SK-N-SH treated with all-trans-retinoic acid at 6 μM for 48 hours (cell line): ENCODE results near the gene ATP8A2.

Experiments
- ATAC-seq: fragments of 200-7000 bp; cut with Tn5 transposase; 3 replicates; pipeline ENCODE4 v1.9.1; 2020; ENCODE audit warnings: mild to moderate bottlenecking, moderate library complexity
- ARNTL ChIP-seq: fragments of 450-650 bp; formaldehyde crosslinking; IDR thresholded peaks from 2 replicates; pipeline ENCODE4 v1.5.0; 2020; ENCODE audit warnings: low read depth, mild to moderate bottlenecking, moderate library complexity, borderline replicate concordance
- BACH2 ChIP-seq: fragments of 250-450 bp; sonication (Bioruptor Pico); IDR thresholded peaks from 2 replicates; pipeline ENCODE4 v1.9.0; 2021; ENCODE audit warnings: mild to moderate bottlenecking, borderline replicate concordance
- CREB5 ChIP-seq: fragments of 250-450 bp; sonication (Bioruptor Pico); IDR thresholded peaks from 2 replicates; pipeline ENCODE4 v1.5.1; 2020; ENCODE audit warnings: low read depth, mild to moderate bottlenecking, moderate library complexity
- CSDC2 ChIP-seq: fragments of 250-450 bp; sonication (Bioruptor Pico); IDR thresholded peaks from 2 replicates; pipeline ENCODE4 v1.5.0; 2020; ENCODE audit warnings: mild to moderate bottlenecking, moderate library complexity
- CSRNP3 ChIP-seq: fragments of 250-450 bp; sonication (Bioruptor Pico); IDR thresholded peaks from 2 replicates; pipeline ENCODE4 v1.5.1; 2021; ENCODE audit warnings: mild to moderate bottlenecking, moderate library complexity
- ESRRG ChIP-seq: fragments of 250-450 bp; sonication (Bioruptor Pico); IDR thresholded peaks from 2 replicates; pipeline ENCODE4 v1.6.1; 2021; ENCODE audit warnings: mild to moderate bottlenecking
- GLIS3 ChIP-seq: fragments of 250-450 bp; sonication (Bioruptor Pico); IDR thresholded peaks from 2 replicates; pipeline ENCODE4 v1.5.0; 2020; ENCODE audit warnings: mild to moderate bottlenecking, moderate library complexity
- ISL1 ChIP-seq: fragments of 250-450 bp; sonication (Bioruptor Pico); IDR thresholded peaks from 2 replicates; pipeline ENCODE4 v2.1.2; 2022; ENCODE audit warnings: mild to moderate bottlenecking, moderate library complexity
- OSR1 ChIP-seq: fragments of 250-450 bp; sonication (Bioruptor Pico); IDR thresholded peaks from 2 replicates; pipeline ENCODE4 v1.8.0; 2022; ENCODE audit warnings: moderate library complexity, mild to moderate bottlenecking, inconsistent platforms
- PATZ1 ChIP-seq: fragments of 250-450 bp; sonication (Bioruptor Pico); IDR thresholded peaks from 2 replicates; pipeline ENCODE4 v1.8.0; 2020; ENCODE audit warnings: mild to moderate bottlenecking, moderate library complexity, borderline replicate concordance
- POU6F1 ChIP-seq: fragments of 250-450 bp; sonication (Bioruptor Pico); IDR thresholded peaks from 2 replicates; pipeline ENCODE4 v1.8.0; 2021; ENCODE audit warnings: low read depth, mild to moderate bottlenecking, moderate library complexity, borderline replicate concordance
- PPARA ChIP-seq: fragments of 250-450 bp; sonication (Bioruptor Pico); IDR thresholded peaks from 2 replicates; pipeline ENCODE4 v1.5.0; 2020; ENCODE audit warnings: mild to moderate bottlenecking, borderline replicate concordance
- RARB ChIP-seq: fragments of 250-450 bp; sonication (Bioruptor Pico); IDR thresholded peaks from 2 replicates; pipeline ENCODE4 v1.8.0; 2021; ENCODE audit warnings: mild to moderate bottlenecking, moderate library complexity
- SNAI2 ChIP-seq: fragments of 250-450 bp; sonication (Bioruptor Pico); IDR thresholded peaks from 2 replicates; pipeline ENCODE4 v1.5.0; 2020; ENCODE audit warnings: mild to moderate bottlenecking, moderate library complexity
- TCF4 ChIP-seq: fragments of 250-450 bp; sonication (Bioruptor Pico); IDR thresholded peaks from 2 replicates; pipeline ENCODE4 v1.8.0; 2021; ENCODE audit warnings: mild to moderate bottlenecking, moderate library complexity, borderline replicate concordance
- TOX ChIP-seq: fragments of 250-450 bp; sonication (Bioruptor Pico); IDR thresholded peaks from 2 replicates; pipeline ENCODE4 v1.8.0; 2021; ENCODE audit warnings: mild to moderate bottlenecking, moderate library complexity, borderline replicate concordance
- TSHZ2 ChIP-seq: fragments of 250-450 bp; sonication (Bioruptor Pico); IDR thresholded peaks from 2 replicates; pipeline ENCODE4 v1.5.0; 2020; ENCODE audit warnings: mild to moderate bottlenecking, moderate library complexity
- ZC3H10 ChIP-seq: fragments of 250-450 bp; sonication (Bioruptor Pico); IDR thresholded peaks from 2 replicates; pipeline ENCODE4 v1.5.1; 2021; ENCODE audit warnings: mild to moderate bottlenecking, moderate library complexity
- ZFP3 ChIP-seq: fragments of 250-450 bp; sonication (Bioruptor Pico); IDR thresholded peaks from 2 replicates; pipeline ENCODE4 v1.5.0; 2020; ENCODE audit warnings: mild to moderate bottlenecking, moderate library complexity
- ZNF565 ChIP-seq: fragments of 450-650 bp; formaldehyde crosslinking; conservative IDR thresholded peaks from 2 replicates; pipeline ENCODE4 v1.5.0; 2020; ENCODE audit warnings: low read depth, mild to moderate bottlenecking, moderate library complexity
- ZNF70 ChIP-seq: fragments of 450-650 bp; formaldehyde crosslinking; IDR thresholded peaks from 2 replicates; pipeline ENCODE4 v1.5.0; 2020; ENCODE audit warnings: mild to moderate bottlenecking, moderate library complexity
- ZNF8 ChIP-seq: fragments of 450-650 bp; formaldehyde crosslinking; IDR thresholded peaks from 2 replicates; pipeline ENCODE4 v1.5.0; 2020; ENCODE audit warnings: mild to moderate bottlenecking, moderate library complexity

Gene ATP8A2

GRCh38 chr13:25731536-25731935 is 359.8 kb downstream of the ATP8A2 start:
- TF ChIP-seq CSDC2 (CRISPR knock-in tag): no peak
- TF ChIP-seq ZNF565 (CRISPR knock-in tag): no peak
- no peak for TF ChIP-seq POU6F1 (CRISPR knock-in tag)
- TF ChIP-seq PATZ1 (CRISPR knock-in tag): no peak
- no peak for TF ChIP-seq ZNF70 (CRISPR knock-in tag)
- no peak for TF ChIP-seq RARB (CRISPR knock-in tag)
- TF ChIP-seq CREB5 (CRISPR knock-in tag): no peak
- TF ChIP-seq OSR1 (CRISPR knock-in tag): no peak
- TF ChIP-seq ZFP3: no peak
- TF ChIP-seq ZNF8 (CRISPR knock-in tag): no peak
- TF ChIP-seq TSHZ2 (CRISPR knock-in tag): no peak
- TF ChIP-seq ZC3H10: no peak
- TF ChIP-seq BACH2 (CRISPR knock-in tag): no peak
- no peak for TF ChIP-seq TCF4 (CRISPR knock-in tag)
- TF ChIP-seq CSRNP3 (CRISPR knock-in tag): no peak
- no peak for TF ChIP-seq ISL1
- TF ChIP-seq ESRRG (CRISPR knock-in tag): no peak
- TF ChIP-seq GLIS3 (CRISPR knock-in tag): no peak
- no peak for TF ChIP-seq SNAI2 (CRISPR knock-in tag)
- no peak for ATAC-seq

- no peak for ATAC-seq
- TF ChIP-seq BACH2 (CRISPR knock-in tag): no peak
- TF ChIP-seq CSDC2 (CRISPR knock-in tag): no peak
- no peak for TF ChIP-seq ZC3H10
- no peak for TF ChIP-seq POU6F1 (CRISPR knock-in tag)
- TF ChIP-seq ZNF70 (CRISPR knock-in tag): no peak
- TF ChIP-seq OSR1 (CRISPR knock-in tag): no peak
- TF ChIP-seq RARB (CRISPR knock-in tag): no peak
- no peak for TF ChIP-seq TCF4 (CRISPR knock-in tag)
- no peak for TF ChIP-seq GLIS3 (CRISPR knock-in tag)
- TF ChIP-seq ESRRG (CRISPR knock-in tag): no peak
- TF ChIP-seq ZNF8 (CRISPR knock-in tag): no peak
- no peak for TF ChIP-seq PPARA (CRISPR knock-in tag)
- no peak for TF ChIP-seq CSRNP3 (CRISPR knock-in tag)
- TF ChIP-seq TOX (CRISPR knock-in tag): no peak
- no peak for TF ChIP-seq ISL1
- TF ChIP-seq CREB5 (CRISPR knock-in tag): no peak
- TF ChIP-seq ZFP3: no peak
- TF ChIP-seq ARNTL (CRISPR knock-in tag): no peak
Observed at GRCh38 chr13:25732111-25732865, 360.5 kb downstream of the ATP8A2 start.
